ENCODE data around the gene GALNT7. TPM values are rescaled to one million over a fixed set of nuclear protein-coding genes. Genes with fewer than 3 reads are reported as not detected.
A peak's percentile ranks its signal among the peaks of the same experiment; 100 is the strongest.

The GALNT7 gene
- total and polyA plus RNA-seq, 8 donors: 25.2 to 51.1 (median 37.4) TPM

GRCh38 chr4:173317004-173317403 lies 148.4 kb downstream of the GALNT7 start:
- no peak for ATAC-seq
- H3K9me3 ChIP-seq: no peaks in the 10 kb centered on the region
- intact Hi-C loops (cut with DNase I): no loop called here

GRCh38 chr4:173318240-173318639 lies 149.6 kb downstream of the GALNT7 start:
- no peaks in the 10 kb centered on the region for H3K9me3 ChIP-seq
- H3K4me3 ChIP-seq: no peak overlapping the region
- DNase-seq (no peak), ATAC-seq (no peak)
- no peaks in the 10 kb centered on the region for H3K27me3 ChIP-seq
- intact Hi-C loops (cut with DNase I): loop anchor here in 1 of 2 donors (2.0 kb wide), 1 partner anchor 97 kb away; no protein-coding TSS in a partner anchor
- TF ChIP-seq CTCF (IDR thresholded peaks at IDR 0.05): no peak
- H3K36me3 ChIP-seq: peaks cover 0 to 42% of the 10 kb centered on the region in 2 donors
- H3K27ac ChIP-seq: no peak overlapping the region
- peaks cover 0 to 13% of the 10 kb centered on the region in 2 donors for H3K4me1 ChIP-seq

More at GRCh38 chr4:173317004-173317403, 148.4 kb downstream of the GALNT7 start:
- Histone ChIP-seq H3K4me3 (no peak overlapping the region), H3K27ac (no peak overlapping the region), H3K27me3 (no peaks in the 10 kb centered on the region), H3K36me3 (peaks cover 0 to 41% of the 10 kb centered on the region in 2 donors), H3K4me1 (peaks cover 0 to 13% of the 10 kb centered on the region in 2 donors)
- no peak for DNase-seq
- TF ChIP-seq CTCF (IDR thresholded peaks at IDR 0.05): no peak

GRCh38 chr4:173318648-173319211 lies 150.1 kb downstream of the GALNT7 start:
- TF ChIP-seq CTCF (IDR thresholded peaks at IDR 0.05): peak in 1 of 2 donors; percentile 29
- peaks cover 0 to 42% of the 10 kb centered on the region in 2 donors for H3K36me3 ChIP-seq
- H3K4me1 ChIP-seq: peaks cover 0 to 13% of the 10 kb centered on the region in 2 donors
- intact Hi-C loops (cut with DNase I): loop anchor here in 1 of 2 donors (2.0 kb wide), 1 partner anchor 96 kb away; no protein-coding TSS in a partner anchor
- no peak overlapping the region for H3K4me3 ChIP-seq
- DNase-seq: peak in 1 of 4 donors; percentile 39
- no peaks in the 10 kb centered on the region for H3K9me3 ChIP-seq
- ATAC-seq: peak; percentile 79
- H3K27me3 ChIP-seq: no peaks in the 10 kb centered on the region
- no peak overlapping the region for H3K27ac ChIP-seq

- Histone ChIP-seq H3K36me3 (peaks cover 0 to 36% of the 10 kb centered on the region in 2 donors), H3K27ac (no peak overlapping the region), H3K9me3 (no peaks in the 10 kb centered on the region), H3K4me3 (no peak overlapping the region), H3K27me3 (no peaks in the 10 kb centered on the region), H3K4me1 (peaks cover 0 to 13% of the 10 kb centered on the region in 2 donors)
- DNase-seq (no peak), ATAC-seq (peak; percentile 27)
- no peak for TF ChIP-seq CTCF (IDR thresholded peaks at IDR 0.05)
- intact Hi-C loops (cut with DNase I): loop anchor here (2.0 to 10.0 kb wide), 2 partner anchors 95 kb away; no protein-coding TSS in a partner anchor
Measured at GRCh38 chr4:173319696-173320095, 151.1 kb downstream of the GALNT7 start.

GRCh38 chr4:173325007-173325736 lies 156.6 kb downstream of the GALNT7 start:
- H3K4me1 ChIP-seq: no peaks in the 10 kb centered on the region
- H3K27ac ChIP-seq: no peak overlapping the region
- TF ChIP-seq CTCF (IDR thresholded peaks at IDR 0.05): no peak
- no peak overlapping the region for H3K4me3 ChIP-seq
- intact Hi-C loops (cut with DNase I): loop anchor here in 1 of 2 donors (10.0 kb wide), 1 partner anchor 90 kb away; no protein-coding TSS in a partner anchor
- DNase-seq: no peak
- no peaks in the 10 kb centered on the region for H3K27me3 ChIP-seq
- no peak for ATAC-seq
- peaks cover 0 to 49% of the 10 kb centered on the region in 2 donors for H3K36me3 ChIP-seq
- H3K9me3 ChIP-seq: no peaks in the 10 kb centered on the region
